ENCODE results near the gene GPC3.
"Not testable (repeated sequence)": the region's sequence is repeated elsewhere in the genome, so short reads cannot be mapped to it uniquely, and the experiment has no call there.

GRCh38 chrX:134016309-134016708 is 30.9 kb upstream of the GPC3 start:
- TF ChIP-seq SP1 (IDR thresholded peaks at IDR 0.05); CTBP1 (IDR thresholded peaks at IDR 0.05; ENCODE audit: borderline replicate concordance); FOXM1 (IDR thresholded peaks at IDR 0.05; ENCODE audit: borderline replicate concordance); ZNF384 (IDR thresholded peaks at IDR 0.05); FOXK2 (IDR thresholded peaks at IDR 0.05); NFRKB (IDR thresholded peaks at IDR 0.05); LEF1 (IDR thresholded peaks at IDR 0.05; ENCODE audit: borderline replicate concordance); BHLHE40 (IDR thresholded peaks at IDR 0.05; ENCODE audit: borderline replicate concordance); SUZ12 (IDR thresholded peaks at IDR 0.05); FOXA1 (IDR thresholded peaks at IDR 0.05); PKNOX1 (IDR thresholded peaks at IDR 0.05); ARNT (IDR thresholded peaks at IDR 0.05): not testable (repeated sequence)

Data from HEK293T (cell line).